ENCODE results near the gene ATXN1.

ATXN1 gene

GRCh38 chr6:16438718-16439591, 322.3 kb downstream of the ATXN1 start:
- no peak for TF ChIP-seq CTCF (IDR thresholded peaks at IDR 0.05; ENCODE audit: control insufficient read depth, insufficient read depth, low read depth, low read length, missing control alignments)
- no peak for DNase-seq (ENCODE audit: low read depth)

GRCh38 chr6:16437984-16438383, 323.3 kb downstream of the ATXN1 start:
- TF ChIP-seq CTCF (IDR thresholded peaks at IDR 0.05; ENCODE audit: control insufficient read depth, insufficient read depth, low read depth, low read length, missing control alignments) = no peak
- no peak overlapping the region for H3K4me3 ChIP-seq (ENCODE audit: control insufficient read depth, low read depth, low read length)
- no peak for DNase-seq (ENCODE audit: low read depth)

More at GRCh38 chr6:16438718-16439591, 322.3 kb downstream of the ATXN1 start:
- no peak overlapping the region for H3K4me3 ChIP-seq (ENCODE audit: control insufficient read depth, low read depth, low read length)

- DNase-seq (ENCODE audit: low read depth) = no peak
- TF ChIP-seq CTCF (IDR thresholded peaks at IDR 0.05; ENCODE audit: control insufficient read depth, insufficient read depth, low read depth, low read length, missing control alignments) = no peak
- no peak overlapping the region for H3K4me3 ChIP-seq (ENCODE audit: control insufficient read depth, low read depth, low read length)
These were observed 324.2 kb downstream of the ATXN1 start for GRCh38 chr6:16437095-16437494.

- H3K4me3 ChIP-seq (ENCODE audit: control insufficient read depth, low read depth, low read length) = no peak overlapping the region
- DNase-seq (ENCODE audit: low read depth) = no peak
- TF ChIP-seq CTCF (IDR thresholded peaks at IDR 0.05; ENCODE audit: control insufficient read depth, insufficient read depth, low read depth, low read length, missing control alignments) = no peak
These were observed 324.7 kb downstream of the ATXN1 start for GRCh38 chr6:16436550-16436949.

GRCh38 chr6:16434885-16435284, 326.4 kb downstream of the ATXN1 start:
- no peak for DNase-seq (ENCODE audit: low read depth)
- H3K4me3 ChIP-seq (ENCODE audit: control insufficient read depth, low read depth, low read length) = no peak overlapping the region
- TF ChIP-seq CTCF (IDR thresholded peaks at IDR 0.05; ENCODE audit: control insufficient read depth, insufficient read depth, low read depth, low read length, missing control alignments) = no peak

- H3K4me3 ChIP-seq (ENCODE audit: control insufficient read depth, low read depth, low read length) = no peak overlapping the region
- TF ChIP-seq CTCF (IDR thresholded peaks at IDR 0.05; ENCODE audit: control insufficient read depth, insufficient read depth, low read depth, low read length, missing control alignments) = no peak
- DNase-seq (ENCODE audit: low read depth) = no peak
These were observed 327.8 kb downstream of the ATXN1 start for GRCh38 chr6:16433338-16433890.

Data from AG09309 (cell line).